Measurements from ENCODE around the gene COX6A1. TPM values are rescaled to one million over a fixed set of nuclear protein-coding genes. Genes with fewer than 3 reads are reported as not detected.

The COX6A1 gene
- total and polyA plus RNA-seq, 5 donors from 2014 or later: 169 to 1,218 (median 978) TPM

- H3K27ac ChIP-seq (ENCODE audit: insufficient read depth, low read length, poor library complexity, severe bottlenecking): no peak overlapping the region
- peaks cover 5% of the 10 kb centered on the region for H3K4me1 ChIP-seq (ENCODE audit: control insufficient read depth, insufficient read depth, low read length, poor library complexity, severe bottlenecking)
- no peak for ATAC-seq (ENCODE audit: low read depth in 2 of 2)
- DNase-seq: no peak
- Mint-ChIP-seq H3K36me3 (no peaks in the 10 kb centered on the region), H3K4me1 (peaks cover 6 to 9% (median 7%) of the 10 kb centered on the region in 4 donors), H3K4me3 (no peak overlapping the region), H3K9me3 (peaks cover 0 to 2% (median 0%) of the 10 kb centered on the region in 7 donors), H3K27me3 (no peaks in the 10 kb centered on the region), H3K27ac (no peak overlapping the region)
- H3K4me3 ChIP-seq (ENCODE audit: low read depth, low read length): no peak overlapping the region
- no peaks in the 10 kb centered on the region for H3K27me3 ChIP-seq (ENCODE audit: control insufficient read depth, insufficient read depth, low read length)
- no peaks in the 10 kb centered on the region for H3K9me3 ChIP-seq (ENCODE audit: control insufficient read depth in 2 of 2, low read length in 2 of 2)
- H3K36me3 ChIP-seq (ENCODE audit: control insufficient read depth, insufficient read depth, low read length): no peaks in the 10 kb centered on the region
These were observed 52.4 kb downstream of the COX6A1 start for GRCh38 chr12:120490325-120490724.

Other genes starting within 250 kb of the COX6A1 start
- 115 TPM for gene GCN1, start 243.4 kb upstream of the COX6A1 start, total RNA-seq
- 10 to 100 TPM; 17.0 to 27.5 (median 20.9) TPM for gene GCN1, start 243.4 kb upstream of the COX6A1 start, polyA plus RNA-seq
- gene RPLP0, start 237.0 kb upstream of the COX6A1 start, total RNA-seq: 1,127 TPM
- 1,000 to 10,000 TPM in 3 of 4 donors, 100 to 1,000 TPM in 1; 998 to 1,871 (median 1,438) TPM for gene RPLP0, start 237.0 kb upstream of the COX6A1 start, polyA plus RNA-seq
- 205 TPM for gene PXN, start 172.4 kb upstream of the COX6A1 start, total RNA-seq
- gene PXN, start 172.4 kb upstream of the COX6A1 start, polyA plus RNA-seq: 10 to 100 TPM; 64.3 to 89.5 (median 73.5) TPM
- gene RNU4-2, start 146.2 kb upstream of the COX6A1 start, total RNA-seq: 12,754 TPM
- gene RNU4-2, start 146.2 kb upstream of the COX6A1 start, polyA plus RNA-seq: 100 to 1,000 TPM in 1 of 4 donors, 10 to 100 TPM in 1, not detected in 2; 49.3 to 132 TPM
- gene RNU4-1, start 144.9 kb upstream of the COX6A1 start, total RNA-seq: 1,793 TPM
- not detected for gene RNU4-1, start 144.9 kb upstream of the COX6A1 start, polyA plus RNA-seq
- gene SIRT4, start 135.8 kb upstream of the COX6A1 start, total RNA-seq: 0.79 TPM
- gene SIRT4, start 135.8 kb upstream of the COX6A1 start, polyA plus RNA-seq: 1 to 10 TPM in 3 of 4 donors, not detected in 1; 1.1 to 2.8 (median 1.2) TPM
- gene PLA2G1B, start 110.3 kb upstream of the COX6A1 start, total RNA-seq: not detected
- under 1 TPM in 1 of 4 donors, not detected in 3; 0.44 TPM for gene PLA2G1B, start 110.3 kb upstream of the COX6A1 start, polyA plus RNA-seq
- not detected for gene MSI1, start 68.9 kb upstream of the COX6A1 start, total RNA-seq
- gene MSI1, start 68.9 kb upstream of the COX6A1 start, polyA plus RNA-seq: not detected
- 19.2 TPM for gene TRIAP1, start 8.3 kb downstream of the COX6A1 start, total RNA-seq
- 10 to 100 TPM; 43.6 to 61.1 (median 47.6) TPM for gene TRIAP1, start 8.3 kb downstream of the COX6A1 start, polyA plus RNA-seq
- gene GATC, start 8.3 kb downstream of the COX6A1 start, total RNA-seq: 30.2 TPM
- 10 to 100 TPM; 13.7 to 19.9 (median 16.9) TPM for gene GATC, start 8.3 kb downstream of the COX6A1 start, polyA plus RNA-seq
- gene SRSF9, start 31.6 kb downstream of the COX6A1 start, total RNA-seq: 138 TPM
- gene SRSF9, start 31.6 kb downstream of the COX6A1 start, polyA plus RNA-seq: 100 to 1,000 TPM; 167 to 193 (median 191) TPM
- gene DYNLL1, start 58.0 kb downstream of the COX6A1 start, total RNA-seq: 99.0 TPM
- 100 to 1,000 TPM; 480 to 692 (median 547) TPM for gene DYNLL1, start 58.0 kb downstream of the COX6A1 start, polyA plus RNA-seq
- gene COQ5, start 91.0 kb downstream of the COX6A1 start, total RNA-seq: 11.5 TPM
- 10 to 100 TPM; 40.4 to 67.4 (median 45.9) TPM for gene COQ5, start 91.0 kb downstream of the COX6A1 start, polyA plus RNA-seq
- gene RNF10, start 96.2 kb downstream of the COX6A1 start, total RNA-seq: 434 TPM
- 100 to 1,000 TPM; 106 to 150 (median 114) TPM for gene RNF10, start 96.2 kb downstream of the COX6A1 start, polyA plus RNA-seq
- 32.3 TPM for gene POP5, start 143.3 kb downstream of the COX6A1 start, total RNA-seq
- gene POP5, start 143.3 kb downstream of the COX6A1 start, polyA plus RNA-seq: 10 to 100 TPM; 71.2 to 88.4 (median 79.0) TPM
- gene CABP1, start 202.5 kb downstream of the COX6A1 start, total RNA-seq: not detected
- gene CABP1, start 202.5 kb downstream of the COX6A1 start, polyA plus RNA-seq: not detected
- 28.2 TPM for gene MLEC, start 249.0 kb downstream of the COX6A1 start, total RNA-seq
- gene MLEC, start 249.0 kb downstream of the COX6A1 start, polyA plus RNA-seq: 10 to 100 TPM; 41.0 to 61.4 (median 44.7) TPM

Measured in CD4-positive, CD25-positive, alpha-beta regulatory T cell (primary cell).